T-helper 2 cell treated with Interferon-gamma antibody and Interleukin-4, amounts not matched to agents 100 ng/mL and 5 ng/mL, for 36 hours (primary cell): ENCODE results near the gene MAPRE2. TPM values are rescaled to one million over a fixed set of nuclear protein-coding genes. Genes with fewer than 3 reads are reported as not detected.

Experiments
- intact Hi-C: fragments of 100-400 bp; cut with micrococcal nuclease; formaldehyde crosslinking; loops from one replicate; pipeline ENCODE4 v1.15.1; 2023
- total RNA-seq: library from RNA; stranded (reverse); gene quantifications from 2 replicates; pipeline ENCODE4 v1.2.3, GENCODE V29; 2022

Gene MAPRE2
- total RNA-seq, 1 donor from 2014 or later: 41.1 TPM

- intact Hi-C loops: no loop called here
Measured at GRCh38 chr18:35172009-35172408, 130.8 kb downstream of the MAPRE2 start.

- intact Hi-C loops: no loop called here
Measured at GRCh38 chr18:35172451-35173035, 131.3 kb downstream of the MAPRE2 start.

GRCh38 chr18:35174093-35174731 is 133.0 kb downstream of the MAPRE2 start:
- intact Hi-C loops: no loop called here

- intact Hi-C loops: no loop called here
Measured at GRCh38 chr18:35174745-35175144, 133.5 kb downstream of the MAPRE2 start.

GRCh38 chr18:35176925-35177324 is 135.7 kb downstream of the MAPRE2 start:
- intact Hi-C loops: no loop called here

- intact Hi-C loops: no loop called here
Measured at GRCh38 chr18:35178260-35178659, 137.0 kb downstream of the MAPRE2 start.

GRCh38 chr18:35179906-35180305 is 138.7 kb downstream of the MAPRE2 start:
- intact Hi-C loops: no loop called here

GRCh38 chr18:35180455-35180854 is 139.2 kb downstream of the MAPRE2 start:
- intact Hi-C loops: no loop called here

GRCh38 chr18:35182151-35182550 is 140.9 kb downstream of the MAPRE2 start:
- intact Hi-C loops: no loop called here

- intact Hi-C loops: no loop called here
Measured at GRCh38 chr18:35183886-35184285, 142.7 kb downstream of the MAPRE2 start.

- intact Hi-C loops: no loop called here
Measured at GRCh38 chr18:35185771-35186170, 144.6 kb downstream of the MAPRE2 start.

GRCh38 chr18:35186291-35187034 is 145.2 kb downstream of the MAPRE2 start:
- intact Hi-C loops: no loop called here

GRCh38 chr18:35189510-35189909 is 148.3 kb downstream of the MAPRE2 start:
- intact Hi-C loops: no loop called here

- intact Hi-C loops: no loop called here
Measured at GRCh38 chr18:35190948-35191697, 149.9 kb downstream of the MAPRE2 start.

- intact Hi-C loops: no loop called here
Measured at GRCh38 chr18:35191698-35192025, 150.4 kb downstream of the MAPRE2 start.

GRCh38 chr18:35192415-35192814 is 151.2 kb downstream of the MAPRE2 start:
- intact Hi-C loops: no loop called here

Other genes with a start within 250 kb of the MAPRE2 start
- 19.4 and 19.7 TPM in 2 replicates for gene ZNF397, start 199.6 kb downstream of the MAPRE2 start, total RNA-seq
- gene ZSCAN30, start 248.8 kb downstream of the MAPRE2 start, total RNA-seq: 12.5 and 13.3 TPM in 2 replicates